ENCODE measurements around the gene SPATA21. TPM values are rescaled to one million over a fixed set of nuclear protein-coding genes. Genes with fewer than 3 reads are reported as not detected.
"Not testable (repeated sequence)": the region's sequence is repeated elsewhere in the genome, so short reads cannot be mapped to it uniquely, and the experiment has no call there.

SPATA21 gene
- 0.04 TPM in 1 of 3 replicates, not detected in the others for polyA plus RNA-seq
- polyA plus RNA-seq (2011; ENCODE audit: low read depth) = not detected
- not detected in 2 replicates for polyA plus RNA-seq (2011; cell fraction: cytosol; rRNA removed)
- not detected in 2 replicates for polyA plus RNA-seq (2011; cell fraction: nucleus; rRNA removed)
- polyA plus RNA-seq (2012; ENCODE audit: low replicate concordance) = not detected in 2 replicates
- polyA minus RNA-seq = 0.16 TPM in 1 of 3 replicates, not detected in the others
- not detected for polyA minus RNA-seq (2011; cell fraction: cytosol; rRNA and poly(A)+ RNA removed)
- polyA minus RNA-seq (2011; cell fraction: nucleus; rRNA and poly(A)+ RNA removed) = not detected in 2 replicates

- Histone ChIP-seq H3K4me3 (ENCODE audit: control insufficient read depth in 2 of 3, extremely low read depth in 1 of 3, insufficient read depth in 2 of 3, low read depth in 1 of 3, low read length in 3 of 3) (no peak within 1 kb of the TSS), H3K4me2 (ENCODE audit: control insufficient read depth, extremely low read depth, insufficient read depth, low read depth, low read length) (no peak within 1 kb of the TSS), H3K79me2 (ENCODE audit: control insufficient read depth, insufficient read depth, low read length) (peaks cover 16% of the 10 kb centered on the region), H4K20me1 (ENCODE audit: control insufficient read depth, extremely low read depth, insufficient read depth, low read length) (no peaks in the 10 kb centered on the region), H2AFZ (ENCODE audit: control insufficient read depth, low read length) (no peak within 1 kb of the TSS), H3K9me3 (ENCODE audit: control insufficient read depth, low read depth, low read length) (no peaks in the 10 kb centered on the region), H3K27ac (ENCODE audit: control insufficient read depth, insufficient read depth, low read length) (no peak within 1 kb of the TSS), H3K9me1 (ENCODE audit: control insufficient read depth, extremely low read depth, insufficient read depth, low read length) (no peaks in the 10 kb centered on the region), H3K4me1 (ENCODE audit: control insufficient read depth, extremely low read depth, insufficient read depth, low read length) (peaks cover 3% of the 10 kb centered on the region), H3K9ac (ENCODE audit: control insufficient read depth, extremely low read depth, insufficient read depth, low read length) (no peak within 1 kb of the TSS), H3K27me3 (ENCODE audit: control insufficient read depth, extremely low read depth, insufficient read depth, low read length) (no peaks in the 10 kb centered on the region), H3K36me3 (ENCODE audit: control insufficient read depth in 2 of 2, extremely low read depth in 1 of 2, insufficient read depth in 2 of 2, low read length in 2 of 2) (no peaks in the 10 kb centered on the region)
- no peak for FAIRE-seq
- DNase-seq (ENCODE audit: low read depth, low spot score) = no peak
- no peak for TF ChIP-seq CTCF (optimal IDR thresholded peaks at IDR 0.05 in 1 of 3, IDR thresholded peaks at IDR 0.05 in 1 of 3, conservative IDR thresholded peaks at IDR 0.05 in 1 of 3; ENCODE audit: extremely low read depth in 1 of 3, insufficient read depth in 2 of 3, low read length in 3 of 3)
- TF ChIP-seq EZH2 (IDR thresholded peaks at IDR 0.05; ENCODE audit: low read length) = no peak
- dilution Hi-C loops (cut with MboI; ENCODE audit: extremely low pct_ligation_motif_present, low sequenced_read_pairs) = no loop called here
These were observed at the start of gene SPATA21 for GRCh38 chr1:16436946-16437474. Gene SPATA21 (minus strand): TSS chr1:16437424. CDS start chr1:16431371, 6,053 bp downstream.

GRCh38 chr1:16487011-16487410, 49.8 kb upstream of the SPATA21 start:
- not testable (repeated sequence) for FAIRE-seq

GRCh38 chr1:16486316-16486715, 49.1 kb upstream of the SPATA21 start:
- H3K27me3 ChIP-seq (ENCODE audit: control insufficient read depth, extremely low read depth, insufficient read depth, low read length); H3K36me3 ChIP-seq (ENCODE audit: control insufficient read depth in 2 of 2, extremely low read depth in 1 of 2, insufficient read depth in 2 of 2, low read length in 2 of 2); H3K4me1 ChIP-seq (ENCODE audit: control insufficient read depth, extremely low read depth, insufficient read depth, low read length); dilution Hi-C loops (cut with MboI; ENCODE audit: extremely low pct_ligation_motif_present, low sequenced_read_pairs); H4K20me1 ChIP-seq (ENCODE audit: control insufficient read depth, extremely low read depth, insufficient read depth, low read length); FAIRE-seq; DNase-seq (ENCODE audit: low read depth, low spot score); H3K9me3 ChIP-seq (ENCODE audit: control insufficient read depth, low read depth, low read length); H3K27ac ChIP-seq (ENCODE audit: control insufficient read depth, insufficient read depth, low read length); H3K4me3 ChIP-seq (ENCODE audit: control insufficient read depth in 2 of 3, extremely low read depth in 1 of 3, insufficient read depth in 2 of 3, low read depth in 1 of 3, low read length in 3 of 3); H3K9me1 ChIP-seq (ENCODE audit: control insufficient read depth, extremely low read depth, insufficient read depth, low read length); H3K4me2 ChIP-seq (ENCODE audit: control insufficient read depth, extremely low read depth, insufficient read depth, low read depth, low read length); H3K9ac ChIP-seq (ENCODE audit: control insufficient read depth, extremely low read depth, insufficient read depth, low read length); H3K79me2 ChIP-seq (ENCODE audit: control insufficient read depth, insufficient read depth, low read length); H2AFZ ChIP-seq (ENCODE audit: control insufficient read depth, low read length): not testable (repeated sequence)

More at GRCh38 chr1:16487011-16487410, 49.8 kb upstream of the SPATA21 start:
- H3K79me2 ChIP-seq (ENCODE audit: control insufficient read depth, insufficient read depth, low read length); DNase-seq (ENCODE audit: low read depth, low spot score); H3K9ac ChIP-seq (ENCODE audit: control insufficient read depth, extremely low read depth, insufficient read depth, low read length); H3K27me3 ChIP-seq (ENCODE audit: control insufficient read depth, extremely low read depth, insufficient read depth, low read length); H3K4me3 ChIP-seq (ENCODE audit: control insufficient read depth in 2 of 3, extremely low read depth in 1 of 3, insufficient read depth in 2 of 3, low read depth in 1 of 3, low read length in 3 of 3); H3K4me1 ChIP-seq (ENCODE audit: control insufficient read depth, extremely low read depth, insufficient read depth, low read length); H3K36me3 ChIP-seq (ENCODE audit: control insufficient read depth in 2 of 2, extremely low read depth in 1 of 2, insufficient read depth in 2 of 2, low read length in 2 of 2); H3K4me2 ChIP-seq (ENCODE audit: control insufficient read depth, extremely low read depth, insufficient read depth, low read depth, low read length); H4K20me1 ChIP-seq (ENCODE audit: control insufficient read depth, extremely low read depth, insufficient read depth, low read length); H3K9me3 ChIP-seq (ENCODE audit: control insufficient read depth, low read depth, low read length); H3K9me1 ChIP-seq (ENCODE audit: control insufficient read depth, extremely low read depth, insufficient read depth, low read length); H3K27ac ChIP-seq (ENCODE audit: control insufficient read depth, insufficient read depth, low read length); dilution Hi-C loops (cut with MboI; ENCODE audit: extremely low pct_ligation_motif_present, low sequenced_read_pairs); H2AFZ ChIP-seq (ENCODE audit: control insufficient read depth, low read length): not testable (repeated sequence)
